HepG2 (cell line): ENCODE results near the gene ALDH9A1. TPM values are rescaled to one million over a fixed set of nuclear protein-coding genes. Genes with fewer than 3 reads are reported as not detected.

Experiments used
- BHLHE40 ChIP-seq: IDR thresholded peaks from 2 replicates; pipeline ENCODE4 v1.6.1; 2011; ENCODE audit warnings: low read length, improper control_type of control experiment
- DMAP1 ChIP-seq: IDR thresholded peaks from 2 replicates; pipeline ENCODE4 v1.6.1; 2016
- DMTF1 ChIP-seq: sonication (generic); formaldehyde crosslinking; IDR thresholded peaks from 2 replicates; pipeline ENCODE4 v1.4.0; 2020; ENCODE audit warnings: mild to moderate bottlenecking, missing genetic modification reagents
- EHMT2 ChIP-seq: fragments of 200-600 bp; sonication (generic); IDR thresholded peaks from 2 replicates; pipeline ENCODE4 v1.7.0; 2017; ENCODE audit warnings: antibody characterized with exemption, low read depth, low read length, borderline replicate concordance
- ETV5 ChIP-seq: IDR thresholded peaks from 2 replicates; pipeline ENCODE4 v1.6.1; 2018; ENCODE audit warnings: missing biosample characterization, missing genetic modification reagents, inconsistent platforms, borderline replicate concordance
- FOXP4 ChIP-seq: sonication (generic); formaldehyde crosslinking; IDR thresholded peaks from 2 replicates; pipeline ENCODE4 v1.4.0; 2020; ENCODE audit warnings: missing genetic modification reagents
- GFI1 ChIP-seq: sonication (generic); formaldehyde crosslinking; IDR thresholded peaks from 2 replicates; pipeline ENCODE4 v1.5.0; 2020; ENCODE audit warnings: missing genetic modification reagents, mild to moderate bottlenecking, borderline replicate concordance
- HNF1B ChIP-seq: sonication (generic); formaldehyde crosslinking; IDR thresholded peaks from 2 replicates; pipeline ENCODE4 v1.5.1; 2020; ENCODE audit warnings: mild to moderate bottlenecking, moderate library complexity, missing genetic modification reagents
- HOXA9 ChIP-seq: sonication (generic); formaldehyde crosslinking; IDR thresholded peaks from 2 replicates; pipeline ENCODE4 v1.8.1; 2022; ENCODE audit warnings: missing genetic modification reagents, mild to moderate bottlenecking, moderate library complexity, borderline replicate concordance
- NFKB2 ChIP-seq: sonication (generic); formaldehyde crosslinking; IDR thresholded peaks from 2 replicates; pipeline ENCODE4 v1.4.0; 2020; ENCODE audit warnings: missing genetic modification reagents, borderline replicate concordance
- PHF20 ChIP-seq: sonication (generic); formaldehyde crosslinking; IDR thresholded peaks from 2 replicates; pipeline ENCODE4 v1.5.0; 2020; ENCODE audit warnings: mild to moderate bottlenecking, missing genetic modification reagents
- POLR2A ChIP-seq, 2 experiments: IDR thresholded peaks; 2 replicates each; pipeline ENCODE4 v1.6.1; 2011; ENCODE audit warnings: low read depth in 2 of 2, low read length in 2 of 2, mild to moderate bottlenecking in 1 of 2, moderate library complexity in 1 of 2; ENCODE audit not compliant: insufficient read depth in 1 of 2
- TAF1 ChIP-seq: sonication (generic); formaldehyde crosslinking; IDR thresholded peaks from 2 replicates; pipeline ENCODE4 v1.4.0; 2020; ENCODE audit warnings: missing genetic modification reagents
- WIZ ChIP-seq: sonication (generic); formaldehyde crosslinking; IDR thresholded peaks from 2 replicates; pipeline ENCODE4 v1.5.1; 2020; ENCODE audit warnings: mild to moderate bottlenecking, missing genetic modification reagents
- XBP1 ChIP-seq: sonication (generic); formaldehyde crosslinking; IDR thresholded peaks from 2 replicates; pipeline ENCODE4 v1.5.0; 2020; ENCODE audit warnings: missing genetic modification reagents
- ZNF224 ChIP-seq: sonication (generic); formaldehyde crosslinking; IDR thresholded peaks from 2 replicates; pipeline ENCODE4 v1.5.0; 2020; ENCODE audit warnings: mild to moderate bottlenecking, missing genetic modification reagents
- ZNF275 ChIP-seq: sonication (generic); formaldehyde crosslinking; IDR thresholded peaks from 2 replicates; pipeline ENCODE4 v1.8.0; 2022; ENCODE audit warnings: missing genetic modification reagents, mild to moderate bottlenecking, inconsistent platforms, borderline replicate concordance
- ZNF552 ChIP-seq: sonication (generic); formaldehyde crosslinking; IDR thresholded peaks from 2 replicates; pipeline ENCODE4 v1.9.0; 2022; ENCODE audit warnings: missing genetic modification reagents, mild to moderate bottlenecking, borderline replicate concordance
- ZNF678 ChIP-seq: sonication (generic); formaldehyde crosslinking; IDR thresholded peaks from 2 replicates; pipeline ENCODE4 v1.4.0; 2020; ENCODE audit warnings: mild to moderate bottlenecking, missing genetic modification reagents
- ZSCAN31 ChIP-seq: sonication (generic); formaldehyde crosslinking; IDR thresholded peaks from 2 replicates; pipeline ENCODE4 v1.5.0; 2020; ENCODE audit warnings: low read depth, mild to moderate bottlenecking, missing genetic modification reagents
- polyA plus RNA-seq, 8 experiments: library from polyadenylated mRNA; depleted of rRNA in 3 of 8; stranded (reverse) in 7 of 8; unstranded in 1 of 8; fragments of >200 nt; fragmentation: Illumina TruSeq in 4 of 8; extraction: Trizol in 4 of 8; gene quantifications; 2 replicates each; pipeline versions ENCODE4 v1.2.1 to v1.2.3, GENCODE V29; 2011 to 2016; ENCODE audit warnings: low read depth in 4 of 8, missing spikeins in 1 of 8, mixed read lengths in 1 of 8; ENCODE audit not compliant: insufficient read depth in 1 of 8
- total RNA-seq, 5 experiments: library from RNA; depleted of rRNA; stranded (reverse); fragments of >200 nt; fragmentation: Illumina TruSeq; extraction: Trizol; gene quantifications; 2 replicates each; pipeline ENCODE4 v1.2.3, GENCODE V29; 2016; ENCODE audit warnings: low read depth in 1 of 5

ALDH9A1 gene
- total and polyA plus RNA-seq, 2 of the 13 experiments (the other 11 are each of a cell fraction or from before 2014, with no cell fraction given): 27.5 to 38.5 TPM

- peak; percentile 87 for TF ChIP-seq TAF1 (CRISPR knock-in tag)
- peak; percentile 62; the same call in 1 of the 2 replicates for TF ChIP-seq HNF1B (CRISPR knock-in tag)
- TF ChIP-seq ZNF275 (CRISPR knock-in tag): peak; percentile 82; the same call in 1 of the 2 replicates
- TF ChIP-seq DMTF1 (CRISPR knock-in tag): no peak
- TF ChIP-seq HOXA9 (CRISPR knock-in tag): 0 out of 2 replicates have a peak, but pooled peaks have one; percentile 62
- TF ChIP-seq WIZ (CRISPR knock-in tag): 0 out of 2 replicates have a peak, but pooled peaks have one; percentile 69
- TF ChIP-seq DMAP1 (CRISPR knock-in tag): peak; percentile 73; the same call in 1 of the 2 replicates
- no peak for TF ChIP-seq ZNF678 (CRISPR knock-in tag)
- peak; percentile 40 for TF ChIP-seq FOXP4
- TF ChIP-seq EHMT2: no peak
- 0 out of 2 replicates have a peak, but pooled peaks have one; percentile 14 for TF ChIP-seq XBP1 (CRISPR knock-in tag)
- TF ChIP-seq ZSCAN31 (CRISPR knock-in tag): no peak
- peak; percentile 77 for TF ChIP-seq ZNF224
- 0 out of 2 replicates have a peak, but pooled peaks have one; percentile 61 for TF ChIP-seq ZNF552 (CRISPR knock-in tag)
- TF ChIP-seq POLR2A (IDR thresholded peaks at IDR 0.05; ENCODE audit: insufficient read depth in 1 of 2, low read depth in 2 of 2, low read length in 2 of 2): peak in 1 of 2 experiments; percentile 78; a peak in 2 of 4 replicates
- peak; percentile 18; the same call in 1 of the 2 replicates for TF ChIP-seq GFI1 (CRISPR knock-in tag)
- no peak for TF ChIP-seq BHLHE40
- no peak; the same call in 1 of the 2 replicates for TF ChIP-seq ETV5 (CRISPR knock-in tag)
- peak; percentile 85; the same call in 1 of the 2 replicates for TF ChIP-seq NFKB2 (CRISPR knock-in tag)
- no peak; the same call in 1 of the 2 replicates for TF ChIP-seq PHF20
Observed at GRCh38 chr1:165697881-165698760, at the start of gene ALDH9A1 (continued).
